Measurements from ENCODE around the gene EPB41L4A.

- peak; percentile 51 to 68 (median 60) for TF ChIP-seq CTCF (IDR thresholded peaks at IDR 0.05)
- no peak for TF ChIP-seq POLR2A (IDR thresholded peaks at IDR 0.05)
- no peak for TF ChIP-seq POLR2AphosphoS5 (IDR thresholded peaks at IDR 0.05)
Measured at GRCh38 chr5:112210430-112211005, 208.6 kb downstream of the EPB41L4A start.

Measured in transverse colon (tissue), 4 donors.